ENCODE measurements around the gene TPSAB1. TPM values are rescaled to one million over a fixed set of nuclear protein-coding genes. Genes with fewer than 3 reads are reported as not detected.
"Not testable (repeated sequence)": the region's sequence is repeated elsewhere in the genome, so short reads cannot be mapped to it uniquely, and the experiment has no call there.

TPSAB1 gene
- total and polyA plus RNA-seq, 2 donors from 2014 or later = 1.6 to 156 TPM

- FAIRE-seq = no peak
- peaks cover 0 to 21% (median 9%) of the 10 kb centered on the region in 3 donors for H3K4me1 ChIP-seq (ENCODE audit: control insufficient read depth in 2 of 3, insufficient read depth in 2 of 3, low read depth in 1 of 3, low read length in 3 of 3)
- no peak overlapping the region for H3K4me3 ChIP-seq (ENCODE audit: low read length in 3 of 3)
- TF ChIP-seq CTCF (IDR thresholded peaks at IDR 0.05; ENCODE audit: borderline replicate concordance, extremely low read depth, insufficient read depth) = no peak
- no peaks in the 10 kb centered on the region for H3K27me3 ChIP-seq (ENCODE audit: control insufficient read depth, insufficient read depth, low read length)
- no peak overlapping the region for H3K9ac ChIP-seq (ENCODE audit: low read length in 3 of 3)
- H3K27ac ChIP-seq (ENCODE audit: low read depth in 2 of 2, low read length in 2 of 2) = no peak overlapping the region
- H3K9me3 ChIP-seq (ENCODE audit: control insufficient read depth in 2 of 3, insufficient read depth in 1 of 3, low read length in 3 of 3) = no peaks in the 10 kb centered on the region
- intact Hi-C loops (cut with DNase I) = no loop called here
- no peak for DNase-seq
- no peaks in the 10 kb centered on the region for H3K36me3 ChIP-seq (ENCODE audit: control insufficient read depth in 2 of 3, insufficient read depth in 3 of 3, low read length in 3 of 3)
Measured at GRCh38 chr16:1196494-1196893, 44.0 kb upstream of the TPSAB1 start.

- Histone ChIP-seq H3K27ac (ENCODE audit: low read depth in 2 of 2, low read length in 2 of 2) (no peak overlapping the region), H3K36me3 (ENCODE audit: control insufficient read depth in 2 of 3, insufficient read depth in 3 of 3, low read length in 3 of 3) (no peaks in the 10 kb centered on the region), H3K9ac (ENCODE audit: low read length in 3 of 3) (no peak overlapping the region), H3K27me3 (ENCODE audit: control insufficient read depth, insufficient read depth, low read length) (no peaks in the 10 kb centered on the region), H3K4me3 (ENCODE audit: low read length in 3 of 3) (no peak overlapping the region), H3K9me3 (ENCODE audit: control insufficient read depth in 2 of 3, insufficient read depth in 1 of 3, low read length in 3 of 3) (no peaks in the 10 kb centered on the region), H3K4me1 (ENCODE audit: control insufficient read depth in 2 of 3, insufficient read depth in 2 of 3, low read depth in 1 of 3, low read length in 3 of 3) (peaks cover 0 to 19% (median 9%) of the 10 kb centered on the region in 3 donors)
- no peak for TF ChIP-seq CTCF (IDR thresholded peaks at IDR 0.05; ENCODE audit: borderline replicate concordance, extremely low read depth, insufficient read depth)
- DNase-seq (peak in 3 of 5 donors; percentile 14 to 28 (median 21)), FAIRE-seq (no peak)
- intact Hi-C loops (cut with DNase I) = no loop called here
Measured at GRCh38 chr16:1197237-1197866, 43.2 kb upstream of the TPSAB1 start.

- Histone ChIP-seq H3K27ac (ENCODE audit: low read depth in 2 of 2, low read length in 2 of 2) (no peak overlapping the region), H3K27me3 (ENCODE audit: control insufficient read depth, insufficient read depth, low read length) (no peaks in the 10 kb centered on the region), H3K9ac (ENCODE audit: low read length in 3 of 3) (no peak overlapping the region), H3K36me3 (ENCODE audit: control insufficient read depth in 2 of 3, insufficient read depth in 3 of 3, low read length in 3 of 3) (no peaks in the 10 kb centered on the region), H3K4me1 (ENCODE audit: control insufficient read depth in 2 of 3, insufficient read depth in 2 of 3, low read depth in 1 of 3, low read length in 3 of 3) (peaks cover 0 to 15% (median 4%) of the 10 kb centered on the region in 3 donors), H3K9me3 (ENCODE audit: control insufficient read depth in 2 of 3, insufficient read depth in 1 of 3, low read length in 3 of 3) (no peaks in the 10 kb centered on the region), H3K4me3 (ENCODE audit: low read length in 3 of 3) (no peak overlapping the region)
- no peak for FAIRE-seq
- intact Hi-C loops (cut with DNase I) = no loop called here
- no peak for DNase-seq
- no peak for TF ChIP-seq CTCF (IDR thresholded peaks at IDR 0.05; ENCODE audit: borderline replicate concordance, extremely low read depth, insufficient read depth)
Measured at GRCh38 chr16:1198194-1198593, 42.3 kb upstream of the TPSAB1 start.

- H3K9ac ChIP-seq (ENCODE audit: low read length in 3 of 3); H3K4me1 ChIP-seq (ENCODE audit: control insufficient read depth in 2 of 3, insufficient read depth in 2 of 3, low read depth in 1 of 3, low read length in 3 of 3); H3K36me3 ChIP-seq (ENCODE audit: control insufficient read depth in 2 of 3, insufficient read depth in 3 of 3, low read length in 3 of 3); H3K4me3 ChIP-seq (ENCODE audit: low read length in 3 of 3); intact Hi-C loops (cut with DNase I); FAIRE-seq; H3K9me3 ChIP-seq (ENCODE audit: control insufficient read depth in 2 of 3, insufficient read depth in 1 of 3, low read length in 3 of 3); H3K27me3 ChIP-seq (ENCODE audit: control insufficient read depth, insufficient read depth, low read length); DNase-seq; H3K27ac ChIP-seq (ENCODE audit: low read depth in 2 of 2, low read length in 2 of 2): not testable (repeated sequence)
Measured at GRCh38 chr16:1198671-1199346, 41.7 kb upstream of the TPSAB1 start.

Measured in kidney (tissue), 14 donors.